NB4 (cell line): ENCODE measurements around the gene NR3C1.

Experiments
- DNase-seq: peaks from one replicate; pipeline ENCODE4 v3.0.0; 2010; ENCODE audit warnings: low read depth
- H3K4me3 ChIP-seq: one replicate; pipeline ENCODE4 v1.5.1; 2011; ENCODE audit warnings: mild to moderate bottlenecking, low read depth, low read length, moderate library complexity
- CTCF ChIP-seq: IDR thresholded peaks from one replicate; pipeline ENCODE4 v1.5.1; 2012; ENCODE audit warnings: low read depth, low read length
- MAX ChIP-seq: IDR thresholded peaks from 2 replicates; pipeline ENCODE4 v1.6.1; 2011; ENCODE audit warnings: low read depth, low read length
- MYC ChIP-seq: IDR thresholded peaks from 2 replicates; pipeline ENCODE4 v1.6.1; 2011; ENCODE audit warnings: low read depth, low read length
- POLR2A ChIP-seq: IDR thresholded peaks from 2 replicates; pipeline ENCODE4 v1.6.1; 2011; ENCODE audit warnings: mild to moderate bottlenecking; ENCODE audit not compliant: insufficient read length; ENCODE audit errors: extremely low read depth

The NR3C1 gene

GRCh38 chr5:143275512-143276363 is 127.7 kb downstream of the NR3C1 start:
- no peak overlapping the region for H3K4me3 ChIP-seq
- no peak for TF ChIP-seq MYC
- no peak for TF ChIP-seq CTCF
- no peak for TF ChIP-seq POLR2A
- no peak for TF ChIP-seq MAX
- peak; percentile 30 for DNase-seq

- TF ChIP-seq POLR2A (no peak), CTCF (no peak), MAX (no peak), MYC (no peak)
- peak; percentile 6 for DNase-seq
- H3K4me3 ChIP-seq: no peak overlapping the region
Observed at GRCh38 chr5:143274952-143275351, 128.5 kb downstream of the NR3C1 start.

- TF ChIP-seq MYC: no peak
- TF ChIP-seq CTCF: no peak
- TF ChIP-seq POLR2A: no peak
- no peak for TF ChIP-seq MAX
- no peak for DNase-seq
- H3K4me3 ChIP-seq: no peak overlapping the region
Observed at GRCh38 chr5:143271431-143271830, 132.1 kb downstream of the NR3C1 start.

GRCh38 chr5:143268388-143268787 is 135.1 kb downstream of the NR3C1 start:
- TF ChIP-seq MYC (no peak), POLR2A (no peak)
- DNase-seq: no peak
- H3K4me3 ChIP-seq: no peak overlapping the region

GRCh38 chr5:143267186-143267585 is 136.3 kb downstream of the NR3C1 start:
- TF ChIP-seq POLR2A: no peak
- TF ChIP-seq MAX: no peak
- no peak for TF ChIP-seq CTCF
- no peak for TF ChIP-seq MYC
- no peak for DNase-seq
- H3K4me3 ChIP-seq: no peak overlapping the region

- TF ChIP-seq CTCF (no peak), MAX (no peak), POLR2A (no peak), MYC (no peak)
- no peak overlapping the region for H3K4me3 ChIP-seq
- DNase-seq: no peak
Observed at GRCh38 chr5:143265995-143266394, 137.5 kb downstream of the NR3C1 start.
